ENCODE measurements around the gene IL17B.

IL17B gene, protein sequence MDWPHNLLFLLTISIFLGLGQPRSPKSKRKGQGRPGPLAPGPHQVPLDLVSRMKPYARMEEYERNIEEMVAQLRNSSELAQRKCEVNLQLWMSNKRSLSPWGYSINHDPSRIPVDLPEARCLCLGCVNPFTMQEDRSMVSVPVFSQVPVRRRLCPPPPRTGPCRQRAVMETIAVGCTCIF

DNA sequence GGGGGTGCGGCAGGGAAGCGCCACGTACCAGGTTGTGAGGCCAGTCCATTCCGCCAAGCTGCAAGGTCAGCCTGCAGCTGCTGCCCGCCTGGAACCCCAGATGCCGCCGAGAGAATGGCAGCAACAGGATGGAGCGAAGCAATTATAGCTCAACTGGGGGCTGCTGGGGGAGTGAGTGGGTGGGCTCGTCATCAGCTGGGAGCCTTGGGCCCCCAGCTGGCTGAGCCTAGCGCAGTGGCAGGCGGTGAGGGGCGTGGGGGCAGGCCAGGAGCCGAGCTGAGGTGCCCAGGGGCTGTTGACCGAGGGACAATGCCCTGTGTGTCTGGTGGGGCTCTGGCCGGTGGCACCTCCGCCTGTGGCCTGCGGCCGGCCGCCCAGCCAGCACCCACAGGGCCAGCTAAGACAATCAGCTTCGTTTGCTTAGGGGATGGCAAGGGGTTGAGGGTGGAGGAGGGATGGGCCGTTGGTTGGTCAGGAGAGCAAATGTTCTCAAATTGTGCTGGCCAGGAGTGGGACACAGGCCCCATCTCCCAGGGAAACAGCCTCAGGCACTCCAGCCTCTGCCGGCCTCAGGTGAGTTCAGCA, at the start of gene IL17B:
Gene IL17B (minus strand): TSS at position 116 of the 585 bp plus-strand sequence. CDS start 67 bp downstream, at position 49.
- no peak for DNase-seq

- DNase-seq: no peak
Observed at GRCh38 chr5:149428032-149428431, 48.9 kb upstream of the IL17B start.

- no peak for DNase-seq
Observed at GRCh38 chr5:149427374-149427773, 48.3 kb upstream of the IL17B start.

- no peak for DNase-seq
Observed at GRCh38 chr5:149426931-149427330, 47.8 kb upstream of the IL17B start.

- no peak for DNase-seq
Observed at GRCh38 chr5:149425729-149426128, 46.6 kb upstream of the IL17B start.

- DNase-seq: no peak
Observed at GRCh38 chr5:149424371-149425315, 45.6 kb upstream of the IL17B start.

GRCh38 chr5:149423794-149424268, 44.7 kb upstream of the IL17B start:
- DNase-seq: no peak

DNA sequence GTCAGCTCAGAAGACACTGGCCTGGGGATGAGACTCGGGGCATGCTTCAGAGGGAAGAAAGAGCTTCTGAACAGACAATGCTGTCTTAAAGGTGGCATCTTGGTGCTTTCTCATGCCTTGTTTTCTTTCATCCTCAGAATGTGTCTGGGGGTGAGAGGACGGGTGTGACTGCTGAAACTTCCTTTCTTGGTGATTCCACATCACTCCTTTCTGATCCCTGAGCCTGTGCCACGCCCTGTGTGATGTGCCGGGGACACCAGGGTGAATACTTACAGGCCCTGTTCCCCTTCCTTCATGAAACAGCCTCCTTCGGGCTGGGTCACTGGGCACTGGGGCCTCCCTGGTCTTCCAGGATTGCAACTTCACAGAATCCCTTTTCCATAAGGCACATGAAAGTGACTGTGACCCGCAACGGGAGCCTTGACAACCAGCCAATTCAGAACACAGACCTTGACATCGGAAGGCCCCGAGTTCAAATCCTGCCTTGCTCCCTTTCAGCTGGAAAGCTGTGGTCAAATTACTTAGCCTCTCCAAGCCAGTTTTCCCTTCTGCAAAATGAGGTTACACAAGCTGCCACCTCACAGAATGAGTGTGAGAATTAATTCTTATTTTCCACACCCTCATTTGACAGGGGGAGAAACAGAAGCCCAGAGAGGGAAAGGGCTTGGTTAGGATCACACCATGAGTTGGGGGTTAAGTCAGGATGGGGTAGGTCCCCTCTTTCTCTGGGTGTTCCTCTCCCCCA, 44.1 kb upstream of the IL17B start:
- no peak for DNase-seq

DNA sequence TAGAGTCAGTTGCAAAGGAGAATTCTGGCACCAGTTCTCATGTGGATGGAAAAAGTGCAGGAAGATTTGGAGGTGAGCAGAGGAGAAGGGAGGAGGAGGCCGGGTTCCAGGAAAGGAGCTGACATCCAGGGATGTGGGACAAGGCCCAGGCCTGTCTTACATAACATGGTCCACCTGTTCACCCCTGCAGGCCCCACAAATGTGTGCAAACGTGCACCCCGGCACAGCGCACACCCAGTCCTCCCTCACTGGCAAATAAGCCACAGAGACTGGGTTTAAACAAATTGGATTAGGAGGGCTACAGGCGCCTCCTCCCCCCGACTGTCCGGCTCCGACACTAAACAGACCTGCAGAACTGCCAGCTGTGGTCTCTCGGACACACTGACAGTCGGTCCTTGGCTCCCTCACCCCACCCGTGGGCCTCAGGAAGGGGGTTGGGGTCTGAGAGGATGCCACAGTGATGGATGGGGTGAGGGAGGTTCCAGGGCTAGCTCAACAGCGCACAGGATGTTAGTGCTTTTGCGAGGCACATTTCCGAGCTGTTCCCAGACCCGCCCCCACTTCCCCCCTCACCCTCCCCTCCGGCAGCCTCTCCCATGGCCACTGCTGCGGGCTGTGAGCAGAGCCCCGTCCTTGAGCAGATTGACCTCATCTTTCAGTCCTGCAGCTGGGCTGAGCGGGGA, 43.4 kb upstream of the IL17B start:
- DNase-seq: no peak

- no peak for DNase-seq
Observed at GRCh38 chr5:149421834-149422233, 42.7 kb upstream of the IL17B start.

GRCh38 chr5:149421372-149421685, 42.2 kb upstream of the IL17B start:
- no peak for DNase-seq

- DNase-seq: no peak
Observed at GRCh38 chr5:149420545-149421371, 41.7 kb upstream of the IL17B start.

GRCh38 chr5:149419859-149420544, 40.9 kb upstream of the IL17B start:
- no peak for DNase-seq

DNA sequence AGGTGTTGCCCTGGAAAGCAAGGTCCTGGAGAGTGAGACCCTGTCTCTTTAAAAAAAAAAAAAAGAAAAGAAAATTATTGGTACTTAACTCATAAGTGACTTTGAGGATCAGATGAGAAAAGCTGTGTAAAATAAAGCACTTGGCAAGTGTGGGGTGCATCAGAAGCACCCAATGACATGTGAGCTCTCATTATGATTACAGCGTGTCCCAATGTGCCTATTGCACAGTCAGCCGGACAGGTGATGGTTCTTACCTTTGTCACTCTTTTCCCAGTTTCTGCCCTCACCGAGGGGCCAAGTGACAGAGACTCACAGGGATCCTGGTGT, 40.4 kb upstream of the IL17B start:
- no peak for DNase-seq

DNA sequence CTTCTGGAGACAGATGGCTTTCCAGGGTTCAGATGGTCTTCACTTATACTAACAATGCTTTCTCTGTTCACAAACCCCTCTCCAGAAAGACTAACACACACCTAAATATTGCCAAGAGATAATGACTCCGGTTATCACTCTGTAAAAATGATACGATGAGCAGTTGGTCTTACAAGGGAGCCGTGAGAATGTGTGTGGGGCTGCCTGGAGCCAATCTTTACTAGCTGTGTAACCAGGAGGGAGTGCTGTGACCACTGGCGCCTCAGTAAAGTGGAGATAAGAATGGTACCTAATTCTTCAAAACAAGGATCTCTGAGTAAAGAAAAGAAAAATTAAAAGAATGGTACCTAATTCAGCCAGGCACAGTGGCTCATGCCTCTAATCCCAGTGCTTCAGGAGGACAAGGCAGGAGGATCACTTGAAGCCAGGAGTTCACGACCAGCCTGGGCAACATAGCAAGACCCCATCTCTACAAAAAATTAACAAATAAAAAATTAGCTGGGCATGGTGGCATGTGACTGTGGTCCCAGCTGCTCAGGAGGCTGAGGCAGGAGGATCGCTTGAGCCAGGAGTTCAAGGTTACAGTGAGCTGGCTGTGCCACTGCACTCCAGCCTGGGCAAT, 39.9 kb upstream of the IL17B start:
- no peak for DNase-seq

- DNase-seq: no peak
Observed at GRCh38 chr5:149417711-149418368, 38.7 kb upstream of the IL17B start.

DNA sequence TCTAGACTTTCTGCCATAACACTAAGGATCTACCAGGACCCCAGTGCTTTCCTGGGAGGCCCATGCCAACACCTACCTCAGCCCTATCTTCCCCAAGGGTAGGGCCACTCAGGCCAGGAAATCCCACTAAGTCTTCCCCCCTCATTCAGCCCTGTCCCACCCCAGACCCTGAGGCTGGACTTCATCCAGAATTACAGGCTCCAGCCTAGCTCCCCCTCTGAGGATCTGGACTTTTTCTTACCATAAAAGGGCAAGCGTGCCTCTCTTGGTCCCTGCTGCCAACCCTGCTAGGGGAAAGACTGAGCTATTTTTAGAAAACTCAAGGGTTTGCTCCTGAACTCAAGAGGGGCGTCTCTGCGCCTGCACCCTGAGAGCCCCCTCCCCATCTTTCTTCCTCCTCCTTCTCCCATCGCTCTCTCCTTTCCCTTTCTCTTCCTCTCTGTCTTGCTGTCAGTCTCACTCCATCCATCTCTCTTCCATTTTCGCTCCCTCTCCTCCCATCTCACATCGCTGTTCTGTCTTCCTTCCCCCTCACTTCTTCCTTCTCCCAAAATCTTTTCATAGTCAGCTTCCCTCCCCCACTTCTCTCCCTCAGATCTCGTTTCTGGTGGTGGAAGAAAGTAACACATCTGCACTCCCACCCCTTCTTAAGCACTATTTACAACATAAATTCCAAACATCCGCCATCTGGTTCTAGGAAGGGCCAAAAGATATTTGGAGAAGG, 38.1 kb upstream of the IL17B start:
- no peak for DNase-seq

DNA sequence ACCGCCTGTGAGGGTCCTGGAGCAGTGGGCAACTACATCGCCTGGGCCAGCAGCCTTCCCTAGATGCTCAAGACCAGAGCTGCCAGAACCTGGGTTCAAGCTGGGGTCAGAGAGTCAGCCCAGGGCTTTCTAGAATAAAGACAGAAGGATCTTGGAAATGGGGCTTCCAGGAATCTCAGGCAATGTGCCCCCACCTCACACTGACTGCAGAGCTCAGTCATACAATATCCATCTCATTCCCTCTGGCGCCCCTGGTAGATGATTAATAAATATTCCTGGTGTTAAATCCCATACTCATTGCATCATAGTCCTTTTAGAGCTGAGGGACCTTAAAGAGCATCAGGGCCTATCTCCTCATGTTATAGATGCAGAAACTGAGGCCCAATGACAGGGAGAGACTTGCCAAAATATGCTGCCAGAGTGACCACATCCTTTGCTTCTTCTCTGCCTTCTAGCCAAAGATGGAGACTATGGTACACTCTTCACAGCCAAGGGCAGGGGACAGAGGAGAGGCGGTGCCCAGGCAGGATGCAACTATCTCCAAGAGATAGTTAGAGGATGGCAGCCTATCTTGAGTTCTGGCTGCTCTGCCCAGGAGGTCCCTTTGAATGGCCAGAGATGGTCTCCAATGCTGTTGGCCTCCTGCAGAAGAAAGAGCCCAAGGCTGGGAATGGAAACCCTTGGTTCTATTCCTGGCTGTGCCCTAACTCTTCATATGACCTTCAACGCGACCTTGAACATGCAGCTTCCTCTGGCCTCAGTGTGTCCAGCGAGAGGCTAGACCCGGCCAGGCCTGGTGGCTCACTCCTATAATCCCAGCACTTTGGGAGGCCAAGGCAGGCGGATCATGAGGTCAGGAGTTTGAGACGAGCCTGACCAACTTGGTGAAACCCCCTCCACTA, 36.2 kb upstream of the IL17B start:
- DNase-seq: no peak

All from NCI-H1048 (cell line).